Stimulated activated CD8-positive, alpha-beta memory T cell treated with anti-CD3 and anti-CD28 coated beads, Interleukin-4, amount 100 ng/mL, for 4 hours (primary cell): ENCODE results near the gene CSNK1D.

Experiments used
- DNase-seq, 2 donors: peaks; one replicate each; pipeline ENCODE4 v3.0.0-alpha.2; 2020; ENCODE audit warnings: low read depth in 2 of 2, low spot score in 1 of 2

Gene CSNK1D

DNA sequence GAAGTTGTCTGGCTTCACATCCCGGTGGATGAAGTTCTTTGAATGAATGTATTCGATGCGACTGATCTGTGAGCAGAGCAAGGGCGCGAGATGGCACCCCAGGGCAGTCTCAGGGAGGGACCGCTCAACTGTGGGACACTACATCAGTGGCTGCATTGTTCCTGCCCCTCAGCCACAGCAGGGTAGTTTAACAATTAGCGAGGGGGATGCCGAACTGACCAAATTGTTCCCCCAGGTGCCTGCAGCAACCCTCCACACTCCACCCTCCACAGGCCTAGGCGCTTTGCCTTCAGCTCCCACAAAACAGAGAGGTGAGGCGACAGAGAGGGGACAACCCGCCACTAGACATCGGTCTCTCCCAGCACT lies 20.3 kb downstream of the CSNK1D start:
- no peak for DNase-seq

DNA sequence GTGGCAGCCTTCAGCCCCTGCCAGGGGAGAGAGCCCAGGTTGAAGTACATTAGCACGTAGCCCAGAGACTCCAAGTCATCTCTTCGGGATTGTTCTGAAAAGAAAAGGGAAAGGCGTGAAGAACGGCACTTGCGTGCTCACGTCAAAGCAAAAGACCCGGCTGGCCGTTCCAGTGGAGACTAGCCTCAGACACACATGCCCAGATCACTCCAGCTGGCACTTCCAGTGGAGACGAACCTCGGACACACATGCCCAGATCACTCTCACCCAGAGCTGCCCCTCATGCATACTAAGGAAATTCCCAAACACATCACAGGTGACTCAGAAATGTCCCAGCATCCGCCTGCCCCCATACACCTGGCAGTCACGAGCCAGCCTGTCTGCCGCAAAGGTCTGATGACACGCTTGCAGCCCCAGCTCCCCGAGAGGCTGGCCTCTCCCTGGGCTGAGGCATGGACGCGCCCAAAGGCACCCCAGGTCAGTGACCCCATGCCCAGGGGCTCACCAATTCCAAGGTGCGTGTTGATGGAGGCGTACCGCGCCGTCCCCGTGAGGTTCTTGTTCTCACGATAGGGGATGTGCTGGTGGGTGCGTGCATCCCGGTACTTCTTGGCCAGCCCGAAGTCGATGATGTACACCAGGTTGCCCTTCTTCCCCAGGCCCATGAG lies 20.9 kb downstream of the CSNK1D start:
- no peak for DNase-seq

DNA sequence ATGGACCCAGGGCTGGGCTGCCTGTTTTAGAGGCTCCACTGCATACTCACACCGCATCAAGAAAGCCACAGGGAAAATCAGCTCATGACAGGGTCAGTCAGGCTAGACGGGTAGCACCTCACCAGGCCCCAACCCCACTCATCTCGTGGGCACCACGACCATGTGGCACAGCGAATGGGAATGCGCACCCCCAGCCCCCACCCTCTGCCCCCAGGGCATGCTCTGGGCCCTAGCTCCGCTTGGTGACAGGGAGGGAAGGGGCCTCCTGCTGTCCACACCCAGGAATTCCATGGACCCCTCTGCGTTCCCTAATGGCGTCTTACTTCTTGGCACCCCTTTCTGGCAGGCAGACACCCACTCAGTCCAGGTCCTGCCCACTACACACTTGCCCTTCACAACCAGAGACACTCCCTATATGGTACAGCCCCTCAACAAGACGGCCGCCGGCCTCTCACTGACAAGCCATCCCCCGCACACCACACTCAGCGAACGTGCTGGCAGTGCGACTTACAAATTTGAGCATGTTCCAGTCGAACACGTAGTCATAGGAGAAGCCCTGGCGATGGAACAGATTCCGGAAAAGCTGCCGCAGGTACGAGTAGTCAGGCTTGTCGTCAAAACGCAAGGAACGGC lies 22.5 kb downstream of the CSNK1D start:
- DNase-seq: no peak

DNA sequence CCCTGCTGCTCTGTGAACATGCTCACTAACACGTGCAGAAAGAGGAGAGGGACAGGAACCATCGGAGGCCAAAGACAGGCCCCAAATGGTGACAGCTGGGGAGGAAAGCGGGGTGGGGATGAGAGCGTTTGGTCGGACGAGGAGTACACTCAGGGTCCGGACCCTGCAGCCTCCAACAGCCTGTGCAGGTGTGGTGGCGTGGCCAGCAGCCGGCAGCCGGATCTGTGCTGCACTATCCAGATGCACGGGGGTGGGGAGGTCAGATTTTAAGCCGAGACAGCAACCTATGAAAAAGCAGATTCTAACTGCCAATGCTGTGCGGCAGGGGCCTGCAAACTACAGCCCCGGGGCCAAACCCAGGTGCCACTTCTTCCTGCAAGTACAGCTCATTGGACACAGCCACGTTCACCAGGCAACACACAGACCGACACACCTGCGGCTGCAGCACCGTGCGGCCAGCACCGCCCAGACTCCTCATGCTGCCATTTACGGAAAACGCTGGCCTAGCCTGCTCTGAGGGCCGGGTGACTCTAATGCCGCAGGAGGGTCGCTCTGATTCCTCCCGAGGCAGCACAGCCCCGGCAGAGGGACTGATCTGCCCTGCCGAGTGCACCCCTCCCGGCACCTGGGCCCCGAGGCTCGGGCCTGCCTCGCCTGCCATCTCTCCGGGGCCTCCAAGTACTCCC lies 23.5 kb downstream of the CSNK1D start:
- DNase-seq: no peak

DNA sequence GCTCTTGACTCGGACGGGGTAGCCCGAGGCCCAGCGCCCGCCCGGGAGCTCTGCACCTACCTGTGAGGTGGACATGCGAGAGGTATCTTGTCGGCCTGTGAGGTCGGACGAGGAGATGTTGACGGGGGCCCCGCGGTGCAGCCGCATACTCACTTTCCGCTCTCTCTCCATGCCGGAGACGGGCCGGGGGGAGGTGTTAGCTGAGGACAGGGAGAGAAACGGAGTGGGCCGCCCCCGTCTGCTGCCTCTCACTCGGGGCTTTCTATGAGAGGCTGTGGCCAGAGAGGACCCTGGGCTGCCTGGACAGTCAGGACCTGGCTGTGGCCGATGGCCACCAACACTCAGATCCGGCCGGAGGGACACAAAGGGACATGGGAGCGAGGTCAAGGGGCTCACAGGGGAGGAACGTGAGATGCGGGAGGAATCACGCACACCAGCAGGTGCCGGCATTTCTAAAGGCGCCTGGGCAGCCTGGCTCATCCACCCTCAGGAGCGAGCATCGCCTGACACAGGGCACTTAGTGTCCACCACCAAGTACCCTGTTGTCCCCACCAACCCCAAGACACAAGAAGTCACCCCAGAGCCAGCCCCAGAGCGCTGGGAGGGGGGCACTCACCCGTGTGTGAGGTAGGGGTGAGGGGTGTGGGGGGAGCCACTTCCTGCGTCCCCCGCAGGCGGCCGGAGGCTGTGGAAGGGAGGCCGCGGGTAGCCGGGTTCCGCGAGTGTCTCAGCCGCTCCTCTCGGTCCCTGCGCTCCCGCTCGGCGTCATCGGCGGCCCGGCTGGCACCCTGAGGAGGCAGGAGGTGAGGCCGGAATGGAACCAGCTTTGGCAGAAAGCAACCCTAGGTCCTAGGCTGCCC lies 24.5 kb downstream of the CSNK1D start:
- no peak for DNase-seq

DNA sequence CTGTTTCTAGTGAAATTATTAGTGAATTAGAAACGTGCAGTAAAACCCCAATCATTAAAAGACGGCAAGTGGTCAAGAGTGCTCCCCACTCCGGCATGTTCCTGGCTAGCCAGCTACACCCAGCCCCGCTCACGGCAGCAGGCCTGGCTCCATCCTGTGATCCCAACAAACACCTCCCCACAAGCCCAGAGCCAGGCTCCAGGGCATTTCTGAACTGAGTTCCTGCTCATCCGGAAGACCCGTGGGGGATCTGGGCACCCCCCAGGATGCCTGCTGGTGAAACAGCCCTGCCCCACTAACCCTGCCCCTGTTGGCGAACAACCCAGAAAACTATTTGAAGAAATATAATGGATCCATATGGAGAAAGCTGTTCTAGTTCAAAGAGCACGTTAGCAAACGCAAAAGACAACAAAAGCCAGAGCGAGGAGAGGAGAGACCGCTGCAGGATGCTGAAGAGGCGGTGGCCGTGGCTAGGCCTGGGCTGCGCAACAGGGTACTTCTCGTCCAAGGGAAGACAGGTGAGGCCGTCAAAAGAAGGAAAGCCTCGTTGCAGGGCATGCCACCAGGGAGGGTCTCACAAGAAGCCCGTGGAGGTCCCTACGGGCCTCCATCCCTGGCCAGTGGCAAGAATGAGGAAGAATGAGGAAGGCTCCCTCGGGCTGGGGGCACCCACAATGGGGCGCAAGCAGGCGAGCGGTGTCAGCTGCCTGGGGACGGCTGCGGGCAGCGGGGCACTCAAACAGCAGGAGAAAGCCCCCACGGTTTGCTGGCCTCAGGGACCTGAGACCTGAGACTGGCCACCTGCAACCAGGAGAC lies 25.4 kb downstream of the CSNK1D start:
- DNase-seq: no peak

DNA sequence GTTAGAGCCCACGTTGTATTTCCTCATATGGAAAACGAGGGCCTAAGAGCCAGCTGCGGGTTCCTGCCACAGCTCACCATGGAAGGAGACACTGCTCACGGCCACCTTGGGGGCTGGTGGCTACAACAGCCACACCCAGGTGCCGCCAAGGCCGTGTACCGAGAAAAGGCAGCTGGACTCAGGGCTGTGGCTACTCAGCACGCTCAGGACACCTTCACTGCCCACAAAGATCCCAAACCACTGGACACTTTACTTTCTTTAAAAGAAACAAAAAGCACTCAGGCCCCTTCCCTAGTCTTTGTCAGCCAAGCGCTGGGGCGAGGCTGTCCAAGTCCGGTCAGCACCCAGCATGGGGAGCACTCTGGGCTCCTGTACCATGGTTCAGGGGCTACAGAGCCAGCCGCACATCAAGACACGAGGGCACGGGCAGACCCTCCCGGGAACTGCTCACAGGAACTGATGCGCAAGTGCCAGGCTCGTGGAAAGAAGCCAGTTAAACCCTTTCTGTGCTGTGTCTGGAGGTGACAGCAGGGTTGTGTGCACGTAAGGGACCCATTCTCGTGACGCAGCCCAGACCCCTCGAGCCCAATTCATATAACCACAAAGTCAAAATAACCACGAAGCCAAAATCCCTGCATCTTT lies 26.2 kb downstream of the CSNK1D start:
- DNase-seq: no peak

DNA sequence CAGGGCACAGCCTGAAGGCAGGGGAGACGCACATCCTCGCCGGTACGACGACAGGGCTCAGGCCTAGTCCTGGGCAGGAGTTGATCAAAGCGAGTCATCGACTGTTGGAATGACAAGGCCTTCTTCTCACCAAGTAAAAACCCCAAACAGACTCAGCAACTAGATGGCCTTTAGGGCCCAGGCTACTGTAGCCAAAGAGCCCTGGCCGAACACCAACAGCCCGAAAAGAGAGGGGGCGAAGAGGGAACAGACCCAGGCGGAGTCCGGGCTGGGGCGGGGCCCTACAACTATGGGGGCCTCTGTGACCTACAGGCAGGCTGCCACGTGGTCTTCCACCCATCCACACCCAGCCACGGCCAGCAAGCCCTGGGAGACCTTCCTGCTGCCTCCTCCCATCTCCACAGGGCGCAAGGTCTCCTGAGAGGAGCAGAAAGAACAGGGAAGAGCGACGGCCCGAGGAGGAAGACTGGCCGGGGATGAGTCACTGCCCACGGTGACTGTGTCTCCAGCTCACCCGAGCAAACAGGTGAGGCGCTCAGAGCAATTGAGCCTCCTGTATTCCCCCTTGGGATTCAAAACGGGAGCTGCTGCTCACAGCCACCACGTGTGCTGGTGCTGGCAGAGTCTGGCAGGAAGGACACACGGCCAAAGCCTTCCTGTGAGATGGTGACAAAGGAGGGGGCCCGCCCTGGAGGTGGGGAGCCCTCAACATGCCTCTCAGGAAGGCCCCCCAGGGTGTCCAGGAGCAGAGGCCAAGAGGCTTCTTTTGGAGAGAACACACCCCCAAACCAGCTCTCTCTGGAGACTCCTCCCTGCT lies 26.9 kb downstream of the CSNK1D start:
- no peak for DNase-seq

DNA sequence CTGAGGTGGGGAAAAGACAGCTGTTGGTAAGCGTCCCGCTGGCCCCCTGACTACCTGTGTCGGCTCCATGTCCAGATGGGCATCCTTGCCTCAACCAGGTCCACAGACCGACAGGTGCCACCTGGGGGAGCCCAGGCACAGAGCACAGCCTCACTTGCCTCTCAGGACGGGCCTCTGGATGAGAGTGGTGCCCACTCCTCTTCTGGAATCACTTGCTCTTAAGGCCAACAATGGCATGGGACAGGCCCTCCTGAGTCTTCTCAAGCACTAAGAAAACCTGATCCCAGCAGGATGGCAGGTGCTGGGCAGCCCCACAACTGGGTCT lies 27.5 kb downstream of the CSNK1D start:
- DNase-seq: no peak

DNA sequence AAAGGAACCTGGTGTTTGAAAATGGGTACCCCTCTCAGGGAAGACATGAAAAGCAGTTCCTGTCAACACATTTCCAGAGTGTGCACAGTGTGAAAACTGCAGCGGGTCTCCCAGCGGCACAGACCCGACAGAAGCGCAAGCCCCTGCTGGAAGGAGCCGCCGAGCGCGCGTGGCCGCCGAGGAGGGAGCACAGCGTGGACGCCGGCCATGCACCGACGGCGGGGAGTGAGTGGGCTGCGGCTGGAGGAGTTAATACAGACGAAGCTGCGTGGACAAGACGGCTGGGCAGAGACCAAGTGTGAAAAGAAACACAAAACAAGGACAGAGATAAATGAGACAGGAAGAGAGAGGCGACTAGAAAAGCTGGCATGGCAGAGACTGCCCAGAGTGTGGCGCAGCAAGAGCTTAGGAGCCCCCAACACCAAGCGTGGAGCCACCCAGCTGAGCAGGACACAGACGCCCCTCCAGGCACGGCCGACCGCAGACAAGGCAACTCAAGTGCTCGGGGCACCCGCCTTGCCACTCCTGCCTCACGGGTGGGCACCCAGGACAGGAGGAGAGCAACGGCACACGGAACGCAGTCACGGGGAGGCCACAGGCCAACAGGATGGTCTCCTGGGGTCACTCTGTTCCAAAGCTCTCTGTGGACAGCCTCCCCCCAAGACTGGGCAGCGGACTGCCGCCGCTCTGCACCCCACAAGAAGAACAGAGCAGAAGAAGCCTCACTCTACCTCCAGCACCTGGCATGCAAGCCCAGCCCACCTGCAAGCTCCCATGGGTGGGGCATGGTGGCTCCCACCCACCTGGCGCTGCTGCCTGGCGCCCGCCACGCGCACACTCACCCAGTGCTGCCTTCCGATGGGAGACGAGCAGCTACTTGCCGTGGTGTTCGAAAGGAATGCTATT lies 28.1 kb downstream of the CSNK1D start:
- no peak for DNase-seq

DNA sequence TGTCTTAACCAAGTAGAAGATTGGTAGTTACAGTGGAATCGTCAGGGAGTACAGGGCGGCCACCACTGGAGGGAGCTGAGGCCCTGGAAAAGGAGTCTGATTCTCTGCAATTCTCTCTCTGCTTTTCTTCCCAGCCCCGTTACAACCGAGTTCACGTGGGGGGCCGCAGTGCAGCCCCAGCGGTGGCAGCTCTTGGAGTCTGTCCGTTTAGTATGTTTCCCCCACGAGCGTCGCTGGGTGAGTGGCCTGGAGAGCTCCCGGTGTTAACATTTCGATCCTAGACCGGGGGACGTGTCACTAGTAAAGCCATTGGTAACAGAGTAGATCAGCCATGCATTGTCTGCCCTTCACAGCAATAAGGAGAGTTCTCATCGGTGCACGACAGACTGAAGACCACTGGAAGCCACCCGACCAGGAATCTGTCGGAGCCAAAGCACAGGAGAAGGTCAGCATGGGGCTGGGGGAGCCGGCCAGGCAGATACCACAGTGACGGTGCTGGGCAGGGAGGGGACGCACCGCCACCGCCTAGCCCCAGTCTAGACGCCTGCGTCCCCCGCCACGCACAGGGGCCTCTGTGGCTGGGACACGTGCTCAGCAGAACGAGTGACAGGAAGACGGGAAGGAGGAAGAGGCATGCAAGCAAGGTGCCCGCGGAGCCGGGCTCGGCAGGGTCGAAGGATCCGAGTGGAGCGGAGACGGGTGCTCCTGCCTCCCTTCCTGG lies 28.9 kb downstream of the CSNK1D start:
- no peak for DNase-seq

DNA sequence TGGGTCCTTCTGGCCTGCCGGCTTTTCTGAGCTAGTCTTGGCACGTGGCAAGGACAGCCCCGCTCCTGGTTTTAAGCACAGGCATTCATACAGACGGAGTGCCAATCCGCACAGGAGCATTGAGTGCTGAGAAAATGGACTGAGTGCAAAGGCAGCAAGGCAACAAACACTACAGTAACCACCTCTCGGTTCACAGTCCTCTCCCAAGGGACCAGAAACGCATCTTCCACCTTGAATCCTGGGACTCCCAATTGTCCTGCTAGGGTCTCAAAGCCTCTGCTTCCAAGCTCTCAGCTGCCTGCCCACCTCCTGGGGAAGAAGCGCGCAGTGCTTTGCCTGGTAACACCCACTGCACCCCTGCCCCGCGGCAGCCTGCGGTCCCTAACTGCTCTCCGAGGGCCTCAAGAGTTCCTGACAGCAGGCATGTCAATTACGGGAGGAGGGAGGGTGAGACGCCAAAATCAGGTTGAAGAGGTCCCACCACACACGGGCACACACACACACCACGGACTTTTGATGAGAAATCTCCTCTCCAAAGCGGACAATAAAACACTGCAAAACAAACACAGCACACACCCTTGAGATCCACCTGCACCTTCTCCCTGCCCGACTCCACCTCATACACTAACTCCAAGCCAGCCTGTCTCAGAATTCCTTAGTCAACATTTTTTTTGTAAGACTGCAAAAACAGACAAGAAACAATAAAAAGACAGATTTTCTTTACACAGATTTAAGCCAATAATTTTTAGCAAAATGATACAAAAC lies 29.7 kb downstream of the CSNK1D start:
- DNase-seq: no peak

DNA sequence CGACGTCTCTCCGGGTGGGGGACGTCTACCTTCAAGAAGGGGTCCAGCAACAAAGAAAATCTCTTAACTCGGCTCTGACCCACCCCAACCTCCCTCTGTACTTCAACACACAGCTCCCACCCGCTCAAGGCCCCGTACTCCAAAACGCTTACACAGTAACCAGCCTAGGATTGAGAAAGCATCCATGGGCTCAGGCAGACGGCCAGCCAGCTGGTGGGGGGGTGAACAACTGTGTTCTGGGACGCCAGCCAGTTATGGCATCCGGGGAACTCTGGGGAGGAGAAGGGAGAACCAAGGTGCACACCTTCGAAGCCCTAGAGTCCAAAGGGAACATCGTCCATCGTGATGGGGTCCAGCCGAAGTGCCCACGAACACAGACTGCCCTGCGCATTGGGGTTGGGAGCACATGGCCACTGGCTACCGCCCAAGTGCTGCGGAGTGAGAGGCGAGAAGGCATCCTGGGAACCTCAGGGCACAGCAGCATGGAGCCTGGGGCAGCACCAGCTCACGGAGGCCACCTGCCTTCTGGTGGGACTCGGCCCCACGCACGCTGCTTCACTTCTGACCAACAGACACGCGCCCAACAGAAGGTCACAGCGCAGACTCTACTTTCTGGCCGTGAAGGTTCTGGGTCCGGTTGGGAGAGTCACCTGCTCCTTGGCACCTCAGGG lies 30.4 kb downstream of the CSNK1D start:
- no peak for DNase-seq

DNA sequence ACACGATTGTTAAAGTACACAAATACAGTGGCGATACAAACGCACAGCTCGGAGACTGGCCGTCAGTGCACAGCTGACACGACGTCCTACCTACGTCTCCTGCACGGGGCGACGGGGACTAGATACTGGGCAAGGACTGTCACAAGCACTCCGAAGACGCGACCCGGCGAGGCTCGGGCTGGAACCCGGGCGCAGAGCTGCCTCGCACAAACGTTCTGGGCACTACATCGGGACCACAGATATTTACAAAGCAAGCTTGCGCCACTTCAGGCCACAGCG lies 30.9 kb downstream of the CSNK1D start:
- DNase-seq: no peak

DNA sequence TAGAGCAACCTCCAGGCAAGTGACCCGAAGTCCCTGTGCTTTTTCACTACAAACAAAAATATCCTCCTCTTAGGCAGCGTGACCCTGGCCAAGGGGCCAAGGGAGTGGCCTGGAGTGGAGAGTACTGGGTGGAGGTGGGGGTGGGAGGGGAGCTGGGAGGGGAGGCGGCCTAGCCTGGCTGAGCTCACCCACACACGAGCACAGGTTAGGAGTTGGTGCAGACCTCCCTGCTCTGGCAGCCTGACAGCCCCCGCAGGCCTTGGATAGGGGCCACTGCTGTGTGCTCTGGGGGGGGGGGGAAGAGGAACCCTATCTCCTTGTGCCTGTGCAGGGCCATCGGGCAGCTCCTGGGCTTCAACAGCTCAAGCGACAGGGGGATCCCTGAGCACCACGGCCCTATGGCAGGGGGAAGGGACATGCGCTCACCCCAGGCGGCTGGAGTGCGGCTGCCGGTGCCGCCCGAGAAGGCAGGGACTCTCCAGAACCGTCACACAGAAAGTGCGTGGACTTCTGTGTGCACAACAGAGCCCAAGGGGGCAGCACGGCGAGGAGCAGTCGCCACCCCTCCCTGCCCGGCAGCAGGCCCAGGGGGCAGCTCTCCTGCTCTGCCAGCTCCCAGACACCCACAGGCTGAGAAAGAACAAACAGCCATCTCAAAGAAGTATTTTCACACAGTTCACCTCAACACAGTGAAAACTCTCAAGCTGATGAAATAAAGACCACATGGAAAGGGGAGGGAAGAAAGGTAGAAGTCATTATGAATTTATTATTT lies 31.4 kb downstream of the CSNK1D start:
- no peak for DNase-seq
